Measurements from ENCODE around the gene CDH13. TPM values are rescaled to one million over a fixed set of nuclear protein-coding genes. Genes with fewer than 3 reads are reported as not detected.
A peak's percentile ranks its signal among the peaks of the same experiment; 100 is the strongest.

Gene CDH13
- total and polyA plus RNA-seq, 2 donors (not counting 1 experiment from before 2014, with no cell fraction given) = 27.6 to 96.7 TPM

DNA sequence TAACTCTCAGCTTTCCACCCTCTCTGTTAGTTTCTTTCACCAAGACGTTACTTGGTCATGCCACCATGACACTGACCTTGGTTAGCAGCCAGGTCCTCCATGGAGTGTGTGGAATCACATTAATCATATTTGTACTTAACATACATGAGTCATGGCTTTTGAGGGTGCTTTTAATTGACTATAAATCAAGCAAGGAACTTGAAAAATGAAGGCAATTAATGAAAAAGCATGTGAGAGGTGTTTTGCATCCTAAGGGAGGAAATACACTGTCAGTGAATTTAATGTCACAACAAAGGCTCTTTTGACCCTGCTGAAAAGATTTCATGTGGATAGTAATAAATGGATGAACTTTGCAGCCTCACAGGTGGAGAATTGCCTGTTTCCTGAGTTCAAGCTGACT is 240.7 kb downstream of the CDH13 start:
- Histone ChIP-seq H3K27me3 (ENCODE audit: control insufficient read depth, insufficient read depth, low read length) (no peaks in the 10 kb centered on the region), H3K27ac (ENCODE audit: insufficient read depth, low read length) (no peak overlapping the region), H3K9ac (ENCODE audit: insufficient read depth, low read length) (no peak overlapping the region), H3K36me3 (ENCODE audit: control insufficient read depth, insufficient read depth, low read length) (no peaks in the 10 kb centered on the region), H3K4me2 (ENCODE audit: extremely low read depth, insufficient read depth, low read length) (no peak overlapping the region), H3K4me3 (replicated peaks in 1 of 4; ENCODE audit: control extremely low read depth in 1 of 4, insufficient read depth in 1 of 4, low read depth in 3 of 4, low read length in 4 of 4) (no peak overlapping the region), H3K79me2 (ENCODE audit: control insufficient read depth, insufficient read depth, low read length) (no peaks in the 10 kb centered on the region), H2AFZ (ENCODE audit: low read length) (no peak overlapping the region), H4K20me1 (ENCODE audit: control insufficient read depth, extremely low read depth, insufficient read depth, low read length) (no peaks in the 10 kb centered on the region), H3K4me1 (ENCODE audit: control insufficient read depth, extremely low read depth, insufficient read depth, low read length) (no peaks in the 10 kb centered on the region), H3K9me3 (ENCODE audit: control insufficient read depth, insufficient read depth, low read depth, low read length) (no peaks in the 10 kb centered on the region)
- TF ChIP-seq, protein P1, sequence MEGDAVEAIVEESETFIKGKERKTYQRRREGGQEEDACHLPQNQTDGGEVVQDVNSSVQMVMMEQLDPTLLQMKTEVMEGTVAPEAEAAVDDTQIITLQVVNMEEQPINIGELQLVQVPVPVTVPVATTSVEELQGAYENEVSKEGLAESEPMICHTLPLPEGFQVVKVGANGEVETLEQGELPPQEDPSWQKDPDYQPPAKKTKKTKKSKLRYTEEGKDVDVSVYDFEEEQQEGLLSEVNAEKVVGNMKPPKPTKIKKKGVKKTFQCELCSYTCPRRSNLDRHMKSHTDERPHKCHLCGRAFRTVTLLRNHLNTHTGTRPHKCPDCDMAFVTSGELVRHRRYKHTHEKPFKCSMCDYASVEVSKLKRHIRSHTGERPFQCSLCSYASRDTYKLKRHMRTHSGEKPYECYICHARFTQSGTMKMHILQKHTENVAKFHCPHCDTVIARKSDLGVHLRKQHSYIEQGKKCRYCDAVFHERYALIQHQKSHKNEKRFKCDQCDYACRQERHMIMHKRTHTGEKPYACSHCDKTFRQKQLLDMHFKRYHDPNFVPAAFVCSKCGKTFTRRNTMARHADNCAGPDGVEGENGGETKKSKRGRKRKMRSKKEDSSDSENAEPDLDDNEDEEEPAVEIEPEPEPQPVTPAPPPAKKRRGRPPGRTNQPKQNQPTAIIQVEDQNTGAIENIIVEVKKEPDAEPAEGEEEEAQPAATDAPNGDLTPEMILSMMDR (conservative IDR thresholded peaks at IDR 0.05 in 1 of 2, IDR thresholded peaks at IDR 0.05 in 1 of 2; ENCODE audit: low read depth in 1 of 2, low read length in 2 of 2) = no peak
- no peak for TF ChIP-seq EZH2 (IDR thresholded peaks at IDR 0.05; ENCODE audit: low read length, missing control alignments)
- DNase-seq (ENCODE audit: low read depth in 2 of 2) = peak; percentile 25 to 50

DNA sequence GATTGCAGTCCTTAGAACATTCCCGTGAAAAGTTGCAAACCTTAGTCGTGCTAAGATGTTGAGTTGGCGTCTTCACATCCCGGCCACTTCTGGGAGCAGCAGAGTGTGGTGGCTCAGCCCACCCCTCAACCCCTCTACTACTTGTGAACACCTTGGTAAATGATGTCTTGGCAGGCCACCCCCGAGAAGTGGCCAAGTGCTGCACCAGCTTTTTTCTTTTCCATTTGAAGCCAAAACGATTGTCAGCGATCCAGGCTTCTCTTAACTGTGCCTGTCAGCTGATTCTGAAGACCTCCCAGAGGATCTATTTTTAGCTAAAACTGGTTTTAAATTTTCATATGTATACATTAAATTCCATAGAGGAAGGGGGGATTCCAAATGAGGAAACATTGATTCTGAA is 247.5 kb downstream of the CDH13 start:
- H4K20me1 ChIP-seq (ENCODE audit: control insufficient read depth, extremely low read depth, insufficient read depth, low read length) = no peaks in the 10 kb centered on the region
- H3K9me3 ChIP-seq (ENCODE audit: control insufficient read depth, insufficient read depth, low read depth, low read length) = no peaks in the 10 kb centered on the region
- no peaks in the 10 kb centered on the region for H3K4me1 ChIP-seq (ENCODE audit: control insufficient read depth, extremely low read depth, insufficient read depth, low read length)
- no peaks in the 10 kb centered on the region for H3K27me3 ChIP-seq (ENCODE audit: control insufficient read depth, insufficient read depth, low read length)
- no peak overlapping the region for H3K4me2 ChIP-seq (ENCODE audit: extremely low read depth, insufficient read depth, low read length)
- H2AFZ ChIP-seq (ENCODE audit: low read length) = no peak overlapping the region
- H3K4me3 ChIP-seq (replicated peaks in 1 of 4; ENCODE audit: control extremely low read depth in 1 of 4, insufficient read depth in 1 of 4, low read depth in 3 of 4, low read length in 4 of 4) = no peak overlapping the region
- TF ChIP-seq EZH2 (IDR thresholded peaks at IDR 0.05; ENCODE audit: low read length, missing control alignments) = no peak
- TF ChIP-seq, protein P1 (conservative IDR thresholded peaks at IDR 0.05 in 1 of 2, IDR thresholded peaks at IDR 0.05 in 1 of 2; ENCODE audit: low read depth in 1 of 2, low read length in 2 of 2) = no peak
- no peaks in the 10 kb centered on the region for H3K79me2 ChIP-seq (ENCODE audit: control insufficient read depth, insufficient read depth, low read length)
- DNase-seq (ENCODE audit: low read depth in 2 of 2) = peak in 1 of 2 donors; percentile 15
- no peak overlapping the region for H3K27ac ChIP-seq (ENCODE audit: insufficient read depth, low read length)
- H3K9ac ChIP-seq (ENCODE audit: insufficient read depth, low read length) = no peak overlapping the region
- no peaks in the 10 kb centered on the region for H3K36me3 ChIP-seq (ENCODE audit: control insufficient read depth, insufficient read depth, low read length)

DNA sequence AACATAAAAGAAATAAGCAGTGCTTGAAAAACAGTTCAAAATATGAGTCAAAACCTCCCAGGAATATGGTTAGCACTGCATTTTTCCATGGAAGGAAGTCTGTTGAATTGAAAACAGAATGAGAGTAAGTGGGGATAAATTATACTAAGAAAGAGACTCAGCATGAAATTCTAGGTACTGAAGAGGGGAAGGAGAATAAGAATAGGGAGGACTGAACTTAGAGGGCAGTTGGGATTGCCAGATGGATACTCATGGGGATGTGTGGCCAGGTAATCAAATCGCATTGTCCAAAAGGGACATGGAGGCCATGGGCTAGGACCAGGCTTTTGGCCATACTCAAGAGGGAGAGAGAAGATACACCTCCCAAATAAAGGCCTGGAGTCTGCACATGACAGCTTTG is 247.9 kb downstream of the CDH13 start:
- Histone ChIP-seq H3K27ac (ENCODE audit: insufficient read depth, low read length) (no peak overlapping the region), H3K4me3 (replicated peaks in 1 of 4; ENCODE audit: control extremely low read depth in 1 of 4, insufficient read depth in 1 of 4, low read depth in 3 of 4, low read length in 4 of 4) (no peak overlapping the region), H3K27me3 (ENCODE audit: control insufficient read depth, insufficient read depth, low read length) (no peaks in the 10 kb centered on the region), H3K9me3 (ENCODE audit: control insufficient read depth, insufficient read depth, low read depth, low read length) (no peaks in the 10 kb centered on the region), H2AFZ (ENCODE audit: low read length) (no peak overlapping the region), H3K36me3 (ENCODE audit: control insufficient read depth, insufficient read depth, low read length) (no peaks in the 10 kb centered on the region), H3K4me2 (ENCODE audit: extremely low read depth, insufficient read depth, low read length) (no peak overlapping the region), H3K4me1 (ENCODE audit: control insufficient read depth, extremely low read depth, insufficient read depth, low read length) (no peaks in the 10 kb centered on the region), H3K79me2 (ENCODE audit: control insufficient read depth, insufficient read depth, low read length) (no peaks in the 10 kb centered on the region), H4K20me1 (ENCODE audit: control insufficient read depth, extremely low read depth, insufficient read depth, low read length) (no peaks in the 10 kb centered on the region), H3K9ac (ENCODE audit: insufficient read depth, low read length) (no peak overlapping the region)
- DNase-seq (ENCODE audit: low read depth in 2 of 2) = no peak
- TF ChIP-seq, protein P1 (conservative IDR thresholded peaks at IDR 0.05 in 1 of 2, IDR thresholded peaks at IDR 0.05 in 1 of 2; ENCODE audit: low read depth in 1 of 2, low read length in 2 of 2) = no peak
- TF ChIP-seq EZH2 (IDR thresholded peaks at IDR 0.05; ENCODE audit: low read length, missing control alignments) = no peak

All from fibroblast of lung (primary cell).